GM21528 (cell line): Measurements from ENCODE around the gene ARR3.
A peak's percentile ranks its signal among the peaks of the same experiment; 100 is the strongest.
"Not testable (repeated sequence)": the region's sequence is repeated elsewhere in the genome, so short reads cannot be mapped to it uniquely, and the experiment has no call there.

Source experiments
- ATAC-seq: cut with Tn5 transposase; IDR thresholded peaks from one replicate; pipeline ENCODE4 v1.9.1; 2021; ENCODE audit warnings: mild to moderate bottlenecking, moderate library complexity; ENCODE audit not compliant: unreplicated experiment, low FRiP score

Gene ARR3

DNA sequence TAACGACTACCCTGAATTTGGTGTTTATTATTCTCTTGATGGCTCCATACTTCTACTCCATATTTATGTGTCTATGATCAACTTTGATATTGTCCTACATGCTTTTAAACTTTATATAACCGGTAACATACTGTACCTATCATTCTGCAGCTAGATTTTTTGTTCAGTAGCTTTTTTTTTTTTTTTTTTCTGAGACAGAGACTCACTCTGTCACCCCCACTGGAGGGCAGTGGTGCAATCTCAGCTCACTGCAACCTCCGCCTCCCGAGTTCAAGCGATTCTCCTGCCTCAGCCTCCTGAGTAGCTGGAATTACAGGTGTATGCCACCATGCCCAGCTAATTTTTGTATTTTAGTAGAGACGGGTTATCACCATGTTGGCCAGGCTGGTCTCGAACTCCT lies 5.9 kb downstream of the ARR3 start:
- ATAC-seq = not testable (repeated sequence)

DNA sequence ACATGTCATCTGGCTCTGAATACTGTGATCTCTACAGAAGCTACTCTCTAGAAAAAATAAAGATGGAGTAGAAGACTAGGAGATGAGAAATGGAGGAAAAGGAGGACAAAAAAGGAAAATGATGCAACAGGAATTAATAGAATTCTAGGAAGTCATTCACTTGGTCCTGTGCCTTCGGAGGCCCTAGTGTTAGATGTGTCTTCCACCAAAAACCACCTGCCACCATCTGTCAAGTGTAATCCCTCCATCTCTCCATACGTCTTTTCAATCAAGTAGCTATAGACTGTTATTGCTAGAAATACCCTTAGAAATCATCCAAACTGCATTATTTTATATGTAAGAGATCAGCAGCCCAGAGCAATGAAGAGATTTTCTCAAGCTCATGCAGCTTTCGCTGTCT lies 10.9 kb downstream of the ARR3 start:
- no peak for ATAC-seq

- no peak for ATAC-seq
Observed at GRCh38 chrX:70280573-70280972, 12.4 kb downstream of the ARR3 start.

GRCh38 chrX:70281951-70282350 lies 13.8 kb downstream of the ARR3 start, which contains the start of gene RAB41:
Gene RAB41, plus strand, starts transcription at chrX:70282172. Its CDS starts 46 bp downstream, at chrX:70282218.
- ATAC-seq = no peak

GRCh38 chrX:70289168-70289792 lies 21.1 kb downstream of the ARR3 start:
- ATAC-seq = peak; percentile 19

DNA sequence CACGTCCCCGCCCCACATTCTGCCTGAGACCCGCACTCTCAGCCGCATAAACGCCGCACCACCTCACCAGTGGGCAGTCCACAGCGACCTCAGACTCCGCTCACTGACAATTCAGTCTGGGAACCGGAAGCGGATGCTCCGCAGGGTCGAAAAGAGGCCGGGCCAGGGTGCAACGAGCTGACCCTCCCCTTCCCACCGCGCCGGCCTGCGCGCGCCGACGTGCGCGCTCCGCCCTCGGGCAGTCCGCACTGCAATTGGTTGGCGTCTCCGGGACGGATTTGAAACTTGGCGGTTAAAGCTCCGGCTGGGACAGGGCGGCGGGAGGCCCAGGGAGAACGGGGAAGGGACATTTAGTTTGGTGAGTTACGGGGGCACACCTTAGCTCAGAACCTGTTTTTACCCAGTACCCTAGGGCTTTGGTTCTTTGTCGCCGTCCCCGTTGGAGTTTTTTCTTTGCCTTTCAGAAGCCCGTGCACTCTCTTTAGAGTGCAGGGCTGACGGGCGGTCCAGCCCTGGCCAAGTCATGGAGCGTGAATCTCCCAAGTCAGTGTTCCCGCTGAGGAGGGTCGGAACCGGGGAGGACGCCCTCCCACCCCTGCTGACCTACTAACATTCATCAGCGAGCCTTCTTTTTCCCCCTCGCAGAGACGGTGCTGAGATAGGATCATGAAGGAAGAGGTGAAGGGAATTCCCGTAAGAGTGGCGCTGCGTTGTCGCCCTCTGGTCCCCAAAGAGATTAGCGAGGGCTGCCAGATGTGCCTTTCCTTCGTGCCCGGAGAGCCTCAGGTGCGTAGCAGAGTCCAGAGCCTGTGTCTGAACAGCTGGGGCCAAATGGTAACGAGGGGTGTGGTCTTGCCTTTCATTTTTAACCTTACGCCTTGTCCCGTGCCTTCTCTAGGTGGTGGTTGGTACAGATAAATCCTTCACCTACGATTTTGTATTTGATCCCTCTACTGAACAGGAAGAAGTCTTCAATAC lies 21.9 kb downstream of the ARR3 start, which contains the start of the genes KIF4A and PDZD11:
TSS of gene KIF4A (plus strand) at position 312 of the 978 bp plus-strand sequence. CDS start at position 667, 355 bp downstream.
TSS of gene PDZD11 (minus strand) at position 135 of the 978 bp plus-strand sequence. CDS start 586 bp downstream, outside the sequence.
- ATAC-seq = peak; percentile 98

DNA sequence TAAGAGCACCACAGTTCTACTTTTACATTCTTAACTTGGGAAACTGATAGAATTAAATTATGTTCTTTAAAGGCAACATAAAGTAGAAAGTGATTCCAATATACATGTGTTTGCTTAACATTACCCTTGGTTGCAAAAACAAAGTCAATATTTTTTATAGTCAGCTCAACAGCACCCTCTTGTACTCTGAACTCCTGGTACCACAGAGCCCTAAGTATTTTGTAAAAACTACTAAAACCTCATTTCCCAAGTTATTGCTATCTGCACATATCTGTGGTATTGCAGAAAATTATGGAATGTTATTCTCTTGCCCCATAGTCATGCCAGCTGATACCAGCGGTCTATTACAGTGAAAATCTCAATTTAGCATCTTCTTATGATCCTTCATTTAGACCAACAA lies 24.7 kb downstream of the ARR3 start:
- ATAC-seq = no peak

- no peak for ATAC-seq
Observed at GRCh38 chrX:70293621-70294020, 25.5 kb downstream of the ARR3 start.

DNA sequence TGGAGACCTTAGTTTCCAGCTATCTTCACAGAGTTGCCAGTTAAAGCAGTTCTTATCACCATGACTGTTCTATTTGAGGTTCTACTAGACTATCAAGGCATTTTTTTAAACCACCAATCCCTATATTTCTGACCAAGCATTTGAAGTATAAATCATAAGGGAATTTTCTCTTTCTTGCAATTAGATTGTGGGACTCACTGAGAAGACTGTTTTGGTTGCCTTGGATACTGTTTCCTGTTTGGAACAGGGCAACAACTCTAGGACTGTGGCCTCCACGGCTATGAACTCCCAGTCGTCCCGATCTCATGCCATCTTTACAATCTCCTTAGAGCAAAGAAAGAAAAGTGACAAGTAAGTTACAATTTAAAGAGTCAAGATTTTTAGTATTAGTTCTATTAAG lies 33.6 kb downstream of the ARR3 start:
- ATAC-seq = no peak

DNA sequence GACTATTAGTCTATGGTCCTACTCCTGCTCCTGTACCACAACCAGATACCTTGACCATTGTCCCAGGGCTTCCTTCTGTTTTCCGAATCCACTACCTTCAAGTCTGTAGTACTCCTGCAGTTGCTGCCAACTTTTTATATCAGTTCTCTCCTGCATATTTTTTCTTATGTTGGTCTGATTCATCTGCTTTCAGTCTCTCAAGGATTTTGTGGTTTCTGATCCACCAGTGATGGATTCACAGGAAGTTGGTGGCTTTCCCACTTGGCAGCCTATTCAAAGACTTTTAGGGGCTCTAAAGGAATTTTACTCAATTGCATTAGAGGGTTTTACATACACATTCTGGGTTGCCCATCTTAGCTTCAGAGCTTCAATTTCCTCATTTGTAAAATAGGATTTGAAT lies 45.4 kb downstream of the ARR3 start:
- ATAC-seq = no peak

DNA sequence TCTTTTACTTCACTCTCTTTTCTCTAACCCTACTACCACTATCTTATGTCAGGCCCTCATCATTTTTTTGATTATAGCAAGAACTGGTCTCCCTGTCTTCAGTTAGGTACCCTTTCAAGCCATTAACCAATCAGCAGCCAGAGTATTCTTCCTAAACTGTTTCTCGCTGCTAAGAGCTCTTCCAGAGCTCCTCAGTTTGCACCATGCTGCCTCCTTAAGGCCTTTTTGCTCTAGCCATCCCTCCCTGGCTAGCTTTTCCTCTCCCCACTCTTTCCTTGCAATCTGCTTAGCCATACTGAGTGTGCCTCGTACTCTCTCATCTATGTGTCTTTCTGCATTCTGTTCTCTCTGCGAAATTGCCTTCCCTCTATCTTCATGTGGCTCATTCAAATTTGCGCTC lies 54.6 kb downstream of the ARR3 start:
- no peak for ATAC-seq

DNA sequence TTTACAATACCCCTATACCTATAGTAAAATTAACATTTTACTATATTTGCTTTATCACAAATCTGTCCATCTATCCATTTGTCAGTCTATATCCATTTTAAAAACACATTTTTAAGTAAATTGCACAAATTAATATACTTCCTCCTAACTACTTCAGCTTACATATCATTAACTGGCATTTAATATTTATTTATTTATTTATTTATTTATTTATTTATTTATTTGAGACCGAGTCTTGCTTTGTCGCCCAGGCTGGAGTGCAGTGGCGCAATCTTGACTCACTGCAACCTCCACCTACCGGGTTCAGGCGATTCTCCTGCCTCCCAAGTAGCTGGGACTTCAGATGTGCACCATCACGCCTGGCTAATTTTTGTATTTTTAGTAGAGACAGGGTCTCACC lies 55.5 kb downstream of the ARR3 start:
- not testable (repeated sequence) for ATAC-seq

- no peak for ATAC-seq
Observed at GRCh38 chrX:70324326-70324725, 56.2 kb downstream of the ARR3 start.

GRCh38 chrX:70331161-70331560 lies 63.0 kb downstream of the ARR3 start:
- ATAC-seq = no peak
